HEK293 (cell line): ENCODE data around the gene EIPR1.

ENCODE experiments used
- CTCF ChIA-PET: fragments of 350-600 bp; formaldehyde crosslinking; extraction: SDS; loops from one replicate; lab custom pipeline; 2021; ENCODE audit warnings: antibody characterized with exemption; lab: Yijun Ruan, JAX
- POLR2A ChIA-PET: fragments of 300-600 bp; formaldehyde crosslinking; extraction: SDS; loops from one replicate; lab custom pipeline; 2020; ENCODE audit warnings: antibody characterized with exemption, inconsistent platforms; lab: Yijun Ruan, JAX
- H3K27ac ChIP-seq: fragments of 200-500 bp; sonication (Bioruptor generic); 2 replicates; pipeline ENCODE4 v1.5.1; 2014; ENCODE audit warnings: low read depth, low read length, control low read depth, inconsistent platforms; ENCODE audit errors: extremely low read depth
- H3K36me3 ChIP-seq, 2 experiments: fragments of 200-500 bp in 1 of 2; sonication (Bioruptor generic) in 1 of 2; 1 replicate in 1 of 2; 2 replicates in 1 of 2; pipeline ENCODE4 v1.5.1; 2014 to 2017; ENCODE audit warnings: inconsistent platforms in 2 of 2, low read length in 2 of 2; ENCODE audit not compliant: control insufficient read depth in 2 of 2, insufficient read depth in 1 of 2
- H3K4me1 ChIP-seq: fragments of 200-500 bp; sonication (Bioruptor generic); 2 replicates; pipeline ENCODE4 v1.5.1; 2014; ENCODE audit warnings: mild to moderate bottlenecking, low read length, inconsistent platforms; ENCODE audit not compliant: control insufficient read depth, insufficient read depth
- H3K4me3 ChIP-seq: 2 replicates; pipeline ENCODE4 v1.5.1; 2011; ENCODE audit warnings: low read depth, mild to moderate bottlenecking, control low read depth, low read length, moderate library complexity
- H3K9me3 ChIP-seq: fragments of 200-500 bp; sonication (Bioruptor generic); 2 replicates; pipeline ENCODE4 v1.5.1; 2014; ENCODE audit warnings: low read depth, low read length, inconsistent platforms; ENCODE audit not compliant: control insufficient read depth, insufficient read depth
- BCL11A ChIP-seq: fragments of 450-650 bp; formaldehyde crosslinking; IDR thresholded peaks from 2 replicates; pipeline ENCODE4 v1.5.1; 2016; ENCODE audit warnings: low read depth, missing biosample characterization, missing genetic modification characterization
- GLIS1 ChIP-seq: fragments of 450-650 bp; formaldehyde crosslinking; IDR thresholded peaks from 2 replicates; pipeline ENCODE4 v1.5.1; 2016; ENCODE audit warnings: missing biosample characterization, missing genetic modification characterization
- GLIS2 ChIP-seq: fragments of 450-650 bp; formaldehyde crosslinking; IDR thresholded peaks from 2 replicates; pipeline ENCODE4 v1.5.1; 2016; ENCODE audit warnings: missing biosample characterization, missing genetic modification characterization
- OVOL3 ChIP-seq: fragments of 450-650 bp; formaldehyde crosslinking; IDR thresholded peaks from 2 replicates; pipeline ENCODE4 v1.5.1; 2016; ENCODE audit warnings: missing biosample characterization, missing genetic modification characterization
- REPIN1 ChIP-seq: fragments of 450-650 bp; formaldehyde crosslinking; IDR thresholded peaks from 2 replicates; pipeline ENCODE4 v1.5.1; 2017; ENCODE audit warnings: missing biosample characterization, missing genetic modification characterization, low read depth
- SP2 ChIP-seq: fragments of 450-650 bp; formaldehyde crosslinking; IDR thresholded peaks from 2 replicates; pipeline ENCODE4 v1.5.1; 2016; ENCODE audit warnings: missing biosample characterization, missing genetic modification characterization
- ZBTB21 ChIP-seq: fragments of 450-650 bp; formaldehyde crosslinking; IDR thresholded peaks from 2 replicates; pipeline ENCODE4 v1.5.1; 2017; ENCODE audit warnings: missing biosample characterization, missing genetic modification characterization
- ZFP41 ChIP-seq: fragments of 450-650 bp; formaldehyde crosslinking; IDR thresholded peaks from 2 replicates; pipeline ENCODE4 v1.5.1; 2016; ENCODE audit warnings: missing biosample characterization, missing genetic modification characterization, borderline replicate concordance
- ZNF146 ChIP-seq: fragments of 450-650 bp; formaldehyde crosslinking; IDR thresholded peaks from 2 replicates; pipeline ENCODE4 v1.5.1; 2016; ENCODE audit warnings: missing biosample characterization, missing genetic modification characterization
- ZNF157 ChIP-seq: fragments of 450-650 bp; formaldehyde crosslinking; IDR thresholded peaks from 2 replicates; pipeline ENCODE4 v1.5.1; 2016; ENCODE audit warnings: missing biosample characterization, missing genetic modification characterization
- ZNF2 ChIP-seq: fragments of 450-650 bp; formaldehyde crosslinking; IDR thresholded peaks from 2 replicates; pipeline ENCODE4 v1.5.1; 2016; ENCODE audit warnings: missing biosample characterization, missing genetic modification characterization
- ZNF223 ChIP-seq: fragments of 450-650 bp; formaldehyde crosslinking; IDR thresholded peaks from 2 replicates; pipeline ENCODE4 v1.5.1; 2016; ENCODE audit warnings: missing biosample characterization, missing genetic modification characterization
- ZNF292 ChIP-seq: fragments of 450-650 bp; formaldehyde crosslinking; IDR thresholded peaks from 2 replicates; pipeline ENCODE4 v1.5.1; 2016; ENCODE audit warnings: low read depth, missing biosample characterization, missing genetic modification characterization, borderline replicate concordance
- ZNF404 ChIP-seq: fragments of 450-650 bp; formaldehyde crosslinking; IDR thresholded peaks from 2 replicates; pipeline ENCODE4 v1.5.1; 2017; ENCODE audit warnings: missing biosample characterization, missing genetic modification characterization
- ZNF514 ChIP-seq: fragments of 450-650 bp; formaldehyde crosslinking; IDR thresholded peaks from 2 replicates; pipeline ENCODE4 v1.5.1; 2016; ENCODE audit warnings: missing biosample characterization, missing genetic modification characterization
- ZNF521 ChIP-seq: fragments of 450-650 bp; formaldehyde crosslinking; IDR thresholded peaks from 2 replicates; pipeline ENCODE4 v1.5.1; 2017; ENCODE audit warnings: missing biosample characterization, mild to moderate bottlenecking, missing genetic modification characterization
- ZNF747 ChIP-seq: fragments of 450-650 bp; formaldehyde crosslinking; IDR thresholded peaks from 2 replicates; pipeline ENCODE4 v1.5.1; 2016; ENCODE audit warnings: missing biosample characterization, missing genetic modification characterization
- ZNF76 ChIP-seq: fragments of 450-650 bp; formaldehyde crosslinking; IDR thresholded peaks from 2 replicates; pipeline ENCODE4; 2016; ENCODE audit warnings: low read depth, missing biosample characterization, missing genetic modification characterization, borderline replicate concordance
- ZXDB ChIP-seq: fragments of 450-650 bp; formaldehyde crosslinking; IDR thresholded peaks from 2 replicates; pipeline ENCODE4 v1.5.1; 2016; ENCODE audit warnings: missing biosample characterization, missing genetic modification characterization
- TF ChIP-seq, protein P1 (sequence below): fragments of 450-650 bp; formaldehyde crosslinking; conservative IDR thresholded peaks from 2 replicates; pipeline ENCODE4 v1.5.1; 2016; ENCODE audit warnings: low read depth, missing biosample characterization, missing genetic modification characterization
- TF ChIP-seq, protein P2 (sequence below): fragments of 450-650 bp; formaldehyde crosslinking; IDR thresholded peaks from 2 replicates; pipeline ENCODE4 v1.5.1; 2016; ENCODE audit warnings: missing biosample characterization, missing genetic modification characterization
- TF ChIP-seq, protein P3 (sequence below): fragments of 450-650 bp; formaldehyde crosslinking; IDR thresholded peaks from 2 replicates; pipeline ENCODE4 v1.5.1; 2016; ENCODE audit warnings: missing biosample characterization, missing genetic modification characterization

Gene EIPR1

DNA sequence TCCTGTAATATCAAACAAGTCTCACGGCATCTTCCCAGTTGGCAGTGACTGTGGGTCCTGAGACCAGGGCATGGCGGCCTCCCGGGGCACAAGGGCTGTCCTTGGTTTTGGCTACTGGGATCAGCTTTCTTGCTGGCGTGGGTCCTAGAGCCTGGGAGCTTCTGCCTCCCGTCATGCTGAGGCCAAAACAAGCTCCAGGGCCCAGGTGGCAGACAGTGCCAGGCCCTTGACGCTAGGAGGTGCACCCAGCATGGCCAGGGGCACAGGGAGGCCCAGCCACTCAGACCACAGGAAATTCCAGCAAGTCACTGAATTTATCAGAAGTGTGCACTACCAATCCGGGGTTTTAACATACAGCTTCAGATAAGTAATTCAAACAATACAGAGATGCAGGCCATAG is 184.7 kb downstream of the EIPR1 start:
- Histone ChIP-seq H3K4me3 (no peak overlapping the region), H3K36me3 (peaks cover 0 to 55% of the 10 kb centered on the region in 2 experiments; a peak in 1 of 3 replicates), H3K9me3 (no peaks in the 10 kb centered on the region), H3K27ac (no peak overlapping the region), H3K4me1 (no peaks in the 10 kb centered on the region)
- TF ChIP-seq, protein P1, sequence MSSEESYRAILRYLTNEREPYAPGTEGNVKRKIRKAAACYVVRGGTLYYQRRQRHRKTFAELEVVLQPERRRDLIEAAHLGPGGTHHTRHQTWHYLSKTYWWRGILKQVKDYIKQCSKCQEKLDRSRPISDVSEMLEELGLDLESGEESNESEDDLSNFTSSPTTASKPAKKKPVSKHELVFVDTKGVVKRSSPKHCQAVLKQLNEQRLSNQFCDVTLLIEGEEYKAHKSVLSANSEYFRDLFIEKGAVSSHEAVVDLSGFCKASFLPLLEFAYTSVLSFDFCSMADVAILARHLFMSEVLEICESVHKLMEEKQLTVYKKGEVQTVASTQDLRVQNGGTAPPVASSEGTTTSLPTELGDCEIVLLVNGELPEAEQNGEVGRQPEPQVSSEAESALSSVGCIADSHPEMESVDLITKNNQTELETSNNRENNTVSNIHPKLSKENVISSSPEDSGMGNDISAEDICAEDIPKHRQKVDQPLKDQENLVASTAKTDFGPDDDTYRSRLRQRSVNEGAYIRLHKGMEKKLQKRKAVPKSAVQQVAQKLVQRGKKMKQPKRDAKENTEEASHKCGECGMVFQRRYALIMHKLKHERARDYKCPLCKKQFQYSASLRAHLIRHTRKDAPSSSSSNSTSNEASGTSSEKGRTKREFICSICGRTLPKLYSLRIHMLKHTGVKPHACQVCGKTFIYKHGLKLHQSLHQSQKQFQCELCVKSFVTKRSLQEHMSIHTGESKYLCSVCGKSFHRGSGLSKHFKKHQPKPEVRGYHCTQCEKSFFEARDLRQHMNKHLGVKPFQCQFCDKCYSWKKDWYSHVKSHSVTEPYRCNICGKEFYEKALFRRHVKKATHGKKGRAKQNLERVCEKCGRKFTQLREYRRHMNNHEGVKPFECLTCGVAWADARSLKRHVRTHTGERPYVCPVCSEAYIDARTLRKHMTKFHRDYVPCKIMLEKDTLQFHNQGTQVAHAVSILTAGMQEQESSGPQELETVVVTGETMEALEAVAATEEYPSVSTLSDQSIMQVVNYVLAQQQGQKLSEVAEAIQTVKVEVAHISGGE (tag by site-specific recombination) = no peak
- TF ChIP-seq ZNF747 (no peak), ZNF2 (no peak), ZNF157 (tag by site-specific recombination) (no peak), ZNF223 (tag by site-specific recombination) (no peak), ZNF404 (no peak), BCL11A (tag by site-specific recombination) (no peak), ZFP41 (tag by site-specific recombination) (no peak), ZNF521 (tag by site-specific recombination) (no peak)
- TF ChIP-seq, protein P2, sequence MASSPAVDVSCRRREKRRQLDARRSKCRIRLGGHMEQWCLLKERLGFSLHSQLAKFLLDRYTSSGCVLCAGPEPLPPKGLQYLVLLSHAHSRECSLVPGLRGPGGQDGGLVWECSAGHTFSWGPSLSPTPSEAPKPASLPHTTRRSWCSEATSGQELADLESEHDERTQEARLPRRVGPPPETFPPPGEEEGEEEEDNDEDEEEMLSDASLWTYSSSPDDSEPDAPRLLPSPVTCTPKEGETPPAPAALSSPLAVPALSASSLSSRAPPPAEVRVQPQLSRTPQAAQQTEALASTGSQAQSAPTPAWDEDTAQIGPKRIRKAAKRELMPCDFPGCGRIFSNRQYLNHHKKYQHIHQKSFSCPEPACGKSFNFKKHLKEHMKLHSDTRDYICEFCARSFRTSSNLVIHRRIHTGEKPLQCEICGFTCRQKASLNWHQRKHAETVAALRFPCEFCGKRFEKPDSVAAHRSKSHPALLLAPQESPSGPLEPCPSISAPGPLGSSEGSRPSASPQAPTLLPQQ (tag by site-specific recombination) = no peak
- CTCF ChIA-PET = no interaction called here
- POLR2A ChIA-PET = no interaction called here

DNA sequence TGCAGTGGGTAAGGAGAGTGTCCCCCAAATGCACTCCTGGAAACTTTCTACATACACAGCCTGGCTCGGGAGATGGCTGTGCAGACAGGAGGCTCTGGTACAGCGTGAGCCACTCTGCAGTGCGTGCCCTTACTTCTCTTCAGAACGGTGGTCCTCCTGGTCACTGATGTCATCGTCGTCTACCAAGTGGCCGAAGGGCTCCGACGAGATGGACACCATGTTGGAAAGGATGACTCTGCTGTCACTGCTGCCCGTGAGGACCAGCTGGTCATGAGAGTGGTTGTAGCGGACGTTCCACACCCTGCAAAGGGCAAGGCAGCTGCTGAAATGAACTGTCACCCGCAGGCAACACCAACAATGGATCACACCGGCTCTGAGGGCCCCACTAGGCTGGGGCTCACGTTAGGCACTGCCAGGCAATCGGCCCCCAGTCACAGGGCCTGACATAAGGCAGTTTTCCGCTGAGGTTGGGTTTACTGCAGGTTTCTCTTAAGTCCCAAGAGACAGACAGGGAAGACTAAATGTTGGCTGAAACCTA is 185.3 kb downstream of the EIPR1 start:
- H3K36me3 ChIP-seq = peaks cover 0 to 55% of the 10 kb centered on the region in 2 experiments; a peak in 1 of 3 replicates
- no peak overlapping the region for H3K27ac ChIP-seq
- CTCF ChIA-PET = no interaction called here
- no peaks in the 10 kb centered on the region for H3K9me3 ChIP-seq
- TF ChIP-seq BCL11A (tag by site-specific recombination) = no peak
- TF ChIP-seq ZNF146 = no peak
- H3K4me3 ChIP-seq = no peak overlapping the region
- no peaks in the 10 kb centered on the region for H3K4me1 ChIP-seq
- POLR2A ChIA-PET = no interaction called here

DNA sequence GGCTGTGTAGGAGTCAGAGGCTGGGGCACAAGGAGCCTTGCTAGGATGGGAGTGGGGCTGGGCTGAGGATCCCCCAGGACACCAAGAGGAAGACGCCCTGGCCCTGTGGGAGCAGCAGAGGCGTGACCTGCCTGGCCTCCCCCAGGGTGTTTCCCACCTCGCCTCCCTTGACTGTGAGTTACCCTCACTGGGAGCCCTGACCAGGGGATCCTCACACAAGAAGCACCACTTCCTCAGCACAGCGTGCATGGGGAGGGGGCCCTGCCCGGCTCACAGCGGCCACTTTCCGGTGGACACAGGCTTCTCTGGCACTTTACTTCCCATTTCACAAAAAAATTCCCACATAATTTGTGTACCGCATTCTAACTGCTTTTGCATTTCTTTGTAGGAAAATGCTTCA is 187.7 kb downstream of the EIPR1 start:
- TF ChIP-seq GLIS1 (tag by site-specific recombination) (peak; percentile 34; the same call in 1 of the 2 replicates), GLIS2 (tag by site-specific recombination) (no peak)
- Histone ChIP-seq H3K36me3 (peaks cover 0 to 43% of the 10 kb centered on the region in 2 experiments; a peak in 1 of 3 replicates), H3K4me3 (no peak overlapping the region), H3K27ac (no peak overlapping the region), H3K9me3 (no peaks in the 10 kb centered on the region), H3K4me1 (no peaks in the 10 kb centered on the region)
- CTCF ChIA-PET = no interaction called here
- POLR2A ChIA-PET = no interaction called here

DNA sequence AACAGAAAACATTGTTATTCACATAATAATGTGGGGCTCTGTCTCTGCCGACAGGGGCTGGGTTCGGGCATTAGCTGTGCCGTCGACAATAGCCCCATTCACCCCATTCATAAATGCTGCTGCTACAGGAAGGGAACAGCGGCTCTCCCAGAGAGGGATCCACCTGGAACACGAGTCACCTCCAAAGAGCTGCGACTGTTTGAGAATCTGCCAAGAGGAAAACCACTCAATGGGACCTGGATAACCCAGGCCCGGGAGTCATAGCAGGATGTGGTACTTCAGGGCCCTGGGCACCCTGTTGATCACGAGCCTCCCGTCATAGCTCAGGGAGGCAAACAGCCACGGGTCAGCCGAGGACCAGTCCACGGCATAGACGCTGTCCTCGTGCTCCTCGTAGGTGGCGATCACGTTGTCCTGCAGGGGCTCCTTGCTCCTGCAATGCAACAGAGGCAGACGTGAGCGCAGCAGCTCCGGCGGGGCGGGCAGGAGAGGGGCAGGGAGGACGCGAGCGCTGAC is 188.5 kb downstream of the EIPR1 start:
- H3K27ac ChIP-seq = no peak overlapping the region
- POLR2A ChIA-PET = no interaction called here
- H3K36me3 ChIP-seq = peaks cover 0 to 38% of the 10 kb centered on the region in 2 experiments; a peak in 1 of 3 replicates
- TF ChIP-seq, protein P3, sequence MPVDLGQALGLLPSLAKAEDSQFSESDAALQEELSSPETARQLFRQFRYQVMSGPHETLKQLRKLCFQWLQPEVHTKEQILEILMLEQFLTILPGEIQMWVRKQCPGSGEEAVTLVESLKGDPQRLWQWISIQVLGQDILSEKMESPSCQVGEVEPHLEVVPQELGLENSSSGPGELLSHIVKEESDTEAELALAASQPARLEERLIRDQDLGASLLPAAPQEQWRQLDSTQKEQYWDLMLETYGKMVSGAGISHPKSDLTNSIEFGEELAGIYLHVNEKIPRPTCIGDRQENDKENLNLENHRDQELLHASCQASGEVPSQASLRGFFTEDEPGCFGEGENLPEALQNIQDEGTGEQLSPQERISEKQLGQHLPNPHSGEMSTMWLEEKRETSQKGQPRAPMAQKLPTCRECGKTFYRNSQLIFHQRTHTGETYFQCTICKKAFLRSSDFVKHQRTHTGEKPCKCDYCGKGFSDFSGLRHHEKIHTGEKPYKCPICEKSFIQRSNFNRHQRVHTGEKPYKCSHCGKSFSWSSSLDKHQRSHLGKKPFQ = no peak
- TF ChIP-seq ZNF514 (tag by site-specific recombination) = no peak
- TF ChIP-seq REPIN1 (tag by site-specific recombination) = no peak
- TF ChIP-seq ZNF157 (tag by site-specific recombination) = no peak
- TF ChIP-seq OVOL3 (tag by site-specific recombination) = no peak
- TF ChIP-seq ZNF292 (tag by site-specific recombination) = no peak
- no peak for TF ChIP-seq ZNF76 (tag by site-specific recombination)
- no peak for TF ChIP-seq ZXDB (tag by site-specific recombination)
- TF ChIP-seq ZBTB21 (tag by site-specific recombination) = no peak
- TF ChIP-seq SP2 (tag by site-specific recombination) = no peak
- no peak for TF ChIP-seq BCL11A (tag by site-specific recombination)

More for the DNA sequence above, 188.5 kb downstream of the EIPR1 start:
- CTCF ChIA-PET = no interaction called here
- H3K9me3 ChIP-seq = no peaks in the 10 kb centered on the region
- no peaks in the 10 kb centered on the region for H3K4me1 ChIP-seq
- H3K4me3 ChIP-seq = no peak overlapping the region
